ENCODE results near the gene POLR3GL. TPM values are rescaled to one million over a fixed set of nuclear protein-coding genes. Genes with fewer than 3 reads are reported as not detected.

The POLR3GL gene
- total RNA-seq, 6 experiments from 2014 or later = 8.4 to 14.3 (median 11.9) TPM

GRCh38 chr1:146010126-146010738, 45.7 kb downstream of the POLR3GL start:
- no peak for ATAC-seq
- TF ChIP-seq CTCF (IDR thresholded peaks at IDR 0.05) (no peak), POLR2A (IDR thresholded peaks at IDR 0.05) (no peak)
- Histone ChIP-seq H3K9me3 (no peaks in the 10 kb centered on the region), H3K27ac (peak overlapping the region in 1 of 3 donors; percentile 15), H3K36me3 (no peaks in the 10 kb centered on the region), H3K4me3 (no peak overlapping the region), H3K27me3 (no peaks in the 10 kb centered on the region), H3K4me1 (peaks cover 0 to 14% (median 1%) of the 10 kb centered on the region in 4 donors)
- intact Hi-C loops (cut with DNase I) = loop anchor here (5.0 to 10.0 kb wide), 2 partner anchors 33 to 165 kb away; partner anchors contain the start of gene NUDT17 (in 1 of the 2)
- WGBS (ENCODE audit: insufficient coverage, low coverage, low lambda C conversion rate, missing lambda C conversion rate) = 95% methylated on average over 4 of the region's 8 CpGs
- no peak for DNase-seq

GRCh38 chr1:146012703-146013558, 48.4 kb downstream of the POLR3GL start:
- Histone ChIP-seq H3K9me3 (no peaks in the 10 kb centered on the region), H3K36me3 (peaks cover 0 to 4% (median 0%) of the 10 kb centered on the region in 4 donors), H3K27ac (no peak overlapping the region), H3K27me3 (no peaks in the 10 kb centered on the region), H3K4me3 (no peak overlapping the region), H3K4me1 (peaks cover 0 to 7% (median 0%) of the 10 kb centered on the region in 4 donors)
- intact Hi-C loops (cut with DNase I) = loop anchor here (5.0 to 10.0 kb wide), 2 partner anchors 36 to 168 kb away; partner anchors contain the start of gene NUDT17 (in 1 of the 2)
- no peak for DNase-seq
- WGBS (ENCODE audit: insufficient coverage, low coverage, low lambda C conversion rate, missing lambda C conversion rate) = 0% methylated on average over 4 of the region's 4 CpGs
- TF ChIP-seq POLR2A (IDR thresholded peaks at IDR 0.05) (no peak), CTCF (IDR thresholded peaks at IDR 0.05) (peak; percentile 73 to 85 (median 81))
- ATAC-seq = peak; percentile 70 to 76 (median 72)

GRCh38 chr1:146013559-146013922, 49.1 kb downstream of the POLR3GL start:
- intact Hi-C loops (cut with DNase I) = loop anchor here (5.0 to 10.0 kb wide), 2 partner anchors 36 to 169 kb away; partner anchors contain the start of gene NUDT17 (in 1 of the 2)
- Histone ChIP-seq H3K27me3 (no peaks in the 10 kb centered on the region), H3K4me3 (no peak overlapping the region), H3K4me1 (peaks cover 0 to 8% (median 0%) of the 10 kb centered on the region in 4 donors), H3K27ac (no peak overlapping the region), H3K36me3 (peaks cover 0 to 9% (median 0%) of the 10 kb centered on the region in 4 donors), H3K9me3 (no peaks in the 10 kb centered on the region)
- TF ChIP-seq CTCF (IDR thresholded peaks at IDR 0.05) = no peak
- no peak for TF ChIP-seq POLR2A (IDR thresholded peaks at IDR 0.05)
- no peak for DNase-seq
- WGBS (ENCODE audit: insufficient coverage, low coverage, low lambda C conversion rate, missing lambda C conversion rate) = 57% methylated on average over 5 of the region's 6 CpGs
- ATAC-seq = no peak

- intact Hi-C loops (cut with DNase I) = loop anchor here (5.0 to 10.0 kb wide), 2 partner anchors 172 to 175 kb away; partner anchors contain the start of gene NUDT17 (in 1 of the 2)
- TF ChIP-seq CTCF (IDR thresholded peaks at IDR 0.05) (no peak), POLR2A (IDR thresholded peaks at IDR 0.05) (no peak)
- Histone ChIP-seq H3K36me3 (peaks cover 0 to 16% (median 0%) of the 10 kb centered on the region in 4 donors), H3K9me3 (no peaks in the 10 kb centered on the region), H3K27me3 (no peaks in the 10 kb centered on the region), H3K4me1 (peaks cover 0 to 17% (median 0%) of the 10 kb centered on the region in 4 donors), H3K4me3 (no peak overlapping the region), H3K27ac (no peak overlapping the region)
- no peak for ATAC-seq
- DNase-seq = no peak
- WGBS (ENCODE audit: insufficient coverage, low coverage, low lambda C conversion rate, missing lambda C conversion rate) = 77% methylated on average over 1 of the region's 1 CpG
These were observed 52.4 kb downstream of the POLR3GL start for GRCh38 chr1:146016891-146017290.

Measured in right lobe of liver (tissue), 6 donors.